Right atrium auricular region (tissue), 2 donors: Measurements from ENCODE around the gene AMFR. TPM values are rescaled to one million over a fixed set of nuclear protein-coding genes. Genes with fewer than 3 reads are reported as not detected.

Source experiments
- DNase-seq: peaks from one replicate; pipeline ENCODE4 v3.0.0-alpha.2; 2019; ENCODE audit warnings: low spot score
- H3K27ac ChIP-seq, 2 donors: fragments of 200-600 bp; sonication (generic); 1 replicate in 1 of 2; 2 replicates in 1 of 2; pipeline ENCODE4 v1.5.1; 2016 to 2019
- H3K27me3 ChIP-seq, 2 donors: fragments of 200-600 bp; sonication (generic); one replicate each; pipeline versions ENCODE4 v1.5.1 to v1.6.0; 2017 to 2019
- H3K36me3 ChIP-seq: fragments of 200-600 bp; sonication (generic); one replicate; pipeline ENCODE4 v1.5.1; 2016
- H3K4me1 ChIP-seq, 2 donors: fragments of 200-600 bp; sonication (generic); one replicate each; pipeline versions ENCODE4 v1.5.1 to v1.6.0; 2017 to 2019
- H3K4me3 ChIP-seq, 2 donors: fragments of 200-600 bp; sonication (generic); 1 replicate in 1 of 2; 2 replicates in 1 of 2; pipeline ENCODE4 v1.5.1; 2017 to 2019; ENCODE audit warnings: mild to moderate bottlenecking in 1 of 2, moderate library complexity in 1 of 2
- H3K9me3 ChIP-seq, 2 donors: fragments of 200-600 bp; sonication (generic); one replicate each; pipeline ENCODE4 v1.5.1; 2019
- CTCF ChIP-seq, 2 donors: fragments of 200-600 bp; sonication (generic); IDR thresholded peaks; one replicate each; pipeline ENCODE4 v1.5.1; 2019; ENCODE audit warnings: antibody characterized with exemption in 2 of 2
- total RNA-seq, 2 donors: library from RNA; depleted of rRNA; stranded (reverse); fragments of >200 nt; gene quantifications; one replicate each; pipeline ENCODE4 v1.1.0, GENCODE V29; 2016

The AMFR gene
- total RNA-seq, 2 donors from 2014 or later = 110 to 153 TPM

GRCh38 chr16:56419740-56420548 lies 5.4 kb downstream of the AMFR start:
- Histone ChIP-seq H3K27ac (no peak overlapping the region), H3K9me3 (no peaks in the 10 kb centered on the region), H3K4me1 (peaks cover 0 to 38% of the 10 kb centered on the region in 2 donors), H3K36me3 (no peaks in the 10 kb centered on the region), H3K4me3 (no peak overlapping the region), H3K27me3 (no peaks in the 10 kb centered on the region)
- no peak for DNase-seq
- TF ChIP-seq CTCF (IDR thresholded peaks at IDR 0.05) = no peak

GRCh38 chr16:56417138-56417537 lies 8.2 kb downstream of the AMFR start:
- Histone ChIP-seq H3K4me3 (no peak overlapping the region), H3K4me1 (peaks cover 0 to 24% of the 10 kb centered on the region in 2 donors), H3K27me3 (no peaks in the 10 kb centered on the region), H3K9me3 (no peaks in the 10 kb centered on the region), H3K36me3 (peaks cover 8% of the 10 kb centered on the region), H3K27ac (no peak overlapping the region)
- DNase-seq = no peak
- no peak for TF ChIP-seq CTCF (IDR thresholded peaks at IDR 0.05)

- H3K36me3 ChIP-seq = peaks cover 20% of the 10 kb centered on the region
- DNase-seq = no peak
- no peak overlapping the region for H3K27ac ChIP-seq
- H3K9me3 ChIP-seq = no peaks in the 10 kb centered on the region
- no peak for TF ChIP-seq CTCF (IDR thresholded peaks at IDR 0.05)
- H3K27me3 ChIP-seq = no peaks in the 10 kb centered on the region
- H3K4me1 ChIP-seq = peaks cover 0 to 19% of the 10 kb centered on the region in 2 donors
- H3K4me3 ChIP-seq = no peak overlapping the region
Observed at GRCh38 chr16:56415875-56416274, 9.5 kb downstream of the AMFR start.

GRCh38 chr16:56414366-56414765 lies 11.0 kb downstream of the AMFR start:
- H3K4me1 ChIP-seq = peaks cover 0 to 19% of the 10 kb centered on the region in 2 donors
- TF ChIP-seq CTCF (IDR thresholded peaks at IDR 0.05) = no peak
- no peaks in the 10 kb centered on the region for H3K27me3 ChIP-seq
- no peaks in the 10 kb centered on the region for H3K9me3 ChIP-seq
- no peak for DNase-seq
- peaks cover 30% of the 10 kb centered on the region for H3K36me3 ChIP-seq
- no peak overlapping the region for H3K27ac ChIP-seq
- H3K4me3 ChIP-seq = no peak overlapping the region

- no peak for TF ChIP-seq CTCF (IDR thresholded peaks at IDR 0.05)
- Histone ChIP-seq H3K9me3 (no peaks in the 10 kb centered on the region), H3K4me1 (peaks cover 0 to 16% of the 10 kb centered on the region in 2 donors), H3K27me3 (no peaks in the 10 kb centered on the region), H3K36me3 (peaks cover 39% of the 10 kb centered on the region), H3K4me3 (no peak overlapping the region), H3K27ac (no peak overlapping the region)
- no peak for DNase-seq
Observed at GRCh38 chr16:56413381-56413780, 12.0 kb downstream of the AMFR start.
